Suppressor macrophage treated with lipopolysaccharide for 1 hour (primary cell): Measurements from ENCODE around the gene GALNT18.

Source experiments
- DNase-seq, 3 donors: peaks; one replicate each; pipeline ENCODE4 v3.0.0-alpha.2; 2020 to 2022

GALNT18 gene

GRCh38 chr11:11622772-11623171, 967 bp upstream of the GALNT18 start:
- DNase-seq = no peak

- DNase-seq = no peak
Measured at GRCh38 chr11:11622340-11622706, 518 bp upstream of the GALNT18 start.

- DNase-seq = peak; percentile 53 to 67 (median 61)
Measured at GRCh38 chr11:11620921-11621572, 758 bp downstream of the GALNT18 start.

GRCh38 chr11:11620173-11620920, 1.5 kb downstream of the GALNT18 start:
- peak in 1 of 3 donors; percentile 10 for DNase-seq

GRCh38 chr11:11618973-11619435, 2.8 kb downstream of the GALNT18 start:
- DNase-seq = no peak

GRCh38 chr11:11615086-11615485, 6.7 kb downstream of the GALNT18 start:
- no peak for DNase-seq

- DNase-seq = no peak
Measured at GRCh38 chr11:11612439-11612838, 9.4 kb downstream of the GALNT18 start.

GRCh38 chr11:11611381-11611780, 10.4 kb downstream of the GALNT18 start:
- DNase-seq = no peak

GRCh38 chr11:11608783-11609232, 13.0 kb downstream of the GALNT18 start:
- no peak for DNase-seq

GRCh38 chr11:11607772-11608171, 14.0 kb downstream of the GALNT18 start:
- no peak for DNase-seq

GRCh38 chr11:11605821-11606450, 15.9 kb downstream of the GALNT18 start:
- no peak for DNase-seq

GRCh38 chr11:11605181-11605580, 16.6 kb downstream of the GALNT18 start:
- DNase-seq = no peak

GRCh38 chr11:11604370-11604990, 17.3 kb downstream of the GALNT18 start:
- no peak for DNase-seq

GRCh38 chr11:11602011-11602410, 19.8 kb downstream of the GALNT18 start:
- DNase-seq = no peak

- no peak for DNase-seq
Measured at GRCh38 chr11:11600288-11600687, 21.5 kb downstream of the GALNT18 start.

GRCh38 chr11:11598243-11598642, 23.6 kb downstream of the GALNT18 start:
- DNase-seq = no peak

GRCh38 chr11:11594162-11594561, 27.6 kb downstream of the GALNT18 start:
- DNase-seq = no peak

GRCh38 chr11:11592146-11592684, 29.6 kb downstream of the GALNT18 start:
- no peak for DNase-seq

- no peak for DNase-seq
Measured at GRCh38 chr11:11589437-11589836, 32.4 kb downstream of the GALNT18 start.

GRCh38 chr11:11588891-11589290, 32.9 kb downstream of the GALNT18 start:
- DNase-seq = no peak

GRCh38 chr11:11588243-11588642, 33.6 kb downstream of the GALNT18 start:
- DNase-seq = no peak

- no peak for DNase-seq
Measured at GRCh38 chr11:11587122-11587521, 34.7 kb downstream of the GALNT18 start.

GRCh38 chr11:11586465-11586864, 35.3 kb downstream of the GALNT18 start:
- no peak for DNase-seq
